Stimulated activated CD4-positive, alpha-beta T cell treated with anti-CD3 and anti-CD28 coated beads, Interleukin-15, amount 100 ng/mL, for 48 hours (primary cell): ENCODE data around the gene UBXN7.
"Not testable (repeated sequence)": the region's sequence is repeated elsewhere in the genome, so short reads cannot be mapped to it uniquely, and the experiment has no call there.

Experiments used
- DNase-seq, 2 donors: peaks; one replicate each; pipeline ENCODE4 v3.0.0-alpha.2; 2020; ENCODE audit warnings: low read depth in 2 of 2

Gene UBXN7

DNA sequence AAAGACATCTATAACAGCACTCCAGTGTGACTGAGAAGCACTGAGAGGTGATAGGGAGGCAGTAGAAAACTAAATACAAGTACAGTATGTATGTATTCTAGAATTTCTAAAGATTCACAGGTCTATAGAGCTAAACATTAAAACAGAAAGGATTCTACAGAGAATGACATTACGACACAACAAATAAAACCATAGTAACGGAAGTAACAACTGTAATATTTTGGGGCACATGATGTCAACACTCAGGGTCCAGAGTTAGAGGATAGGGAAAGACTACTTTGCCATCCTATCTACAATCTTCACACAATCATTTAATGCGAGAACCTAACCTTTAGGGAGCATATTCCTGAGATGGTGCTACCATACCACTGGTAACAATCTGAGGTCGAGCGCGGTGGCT is 13.6 kb downstream of the UBXN7 start:
- no peak for DNase-seq

DNA sequence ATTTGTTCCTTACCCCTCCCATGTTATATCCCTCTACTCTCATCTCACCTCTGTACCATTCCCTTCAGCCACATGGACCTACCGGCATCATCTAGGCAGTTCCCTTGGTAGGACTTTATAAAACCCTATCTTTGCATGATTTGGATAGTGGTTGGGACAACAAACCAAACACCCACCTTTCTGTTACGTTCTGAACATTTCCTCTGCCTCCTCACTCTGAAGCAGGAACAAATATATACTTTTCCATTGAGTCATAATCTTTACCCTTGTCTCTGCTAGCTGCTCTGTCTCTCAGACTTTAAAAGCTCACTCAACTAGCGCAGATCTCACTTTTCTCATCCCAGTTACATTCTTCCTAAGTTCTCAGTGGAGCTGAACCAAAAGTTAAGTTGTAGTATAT is 17.8 kb downstream of the UBXN7 start:
- DNase-seq, result no peak

DNA sequence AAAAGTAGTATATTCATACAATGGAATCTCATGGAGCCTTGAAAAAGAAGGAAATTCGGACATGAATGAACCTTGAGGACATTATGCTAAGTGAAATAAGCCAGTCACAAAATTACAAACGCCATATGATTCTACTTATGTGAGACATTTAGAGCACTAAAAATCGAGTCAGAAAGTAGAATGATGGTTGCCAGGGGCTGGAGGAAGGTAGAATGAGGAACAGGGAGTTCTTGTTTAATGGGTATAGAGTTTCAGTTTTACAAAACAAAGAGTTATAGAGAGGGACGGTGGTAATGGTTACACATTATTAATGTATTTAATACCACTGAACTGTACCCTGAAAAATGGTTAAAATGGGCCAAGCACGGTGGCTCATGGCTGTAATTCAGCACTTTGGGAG is 19.5 kb downstream of the UBXN7 start:
- no peak for DNase-seq

DNA sequence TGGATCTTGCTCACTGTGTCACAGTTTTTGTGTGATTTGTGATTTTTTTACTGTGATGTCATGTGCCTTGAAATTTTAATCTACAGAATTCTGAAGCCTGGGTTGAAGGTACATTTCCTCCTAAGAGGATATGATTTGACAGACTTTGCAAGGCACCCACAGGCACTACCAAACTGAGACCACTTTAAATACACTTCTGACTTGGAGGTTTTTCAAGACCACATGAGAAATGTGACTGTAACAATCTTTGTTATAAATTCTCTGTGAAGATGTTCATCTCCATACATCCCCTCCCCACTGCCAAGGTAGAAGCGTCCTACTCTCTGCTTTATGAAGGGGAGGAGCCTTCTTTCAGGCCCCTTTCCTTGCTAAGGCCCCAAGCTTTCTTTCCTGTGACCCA is 22.8 kb downstream of the UBXN7 start:
- DNase-seq, result no peak

DNA sequence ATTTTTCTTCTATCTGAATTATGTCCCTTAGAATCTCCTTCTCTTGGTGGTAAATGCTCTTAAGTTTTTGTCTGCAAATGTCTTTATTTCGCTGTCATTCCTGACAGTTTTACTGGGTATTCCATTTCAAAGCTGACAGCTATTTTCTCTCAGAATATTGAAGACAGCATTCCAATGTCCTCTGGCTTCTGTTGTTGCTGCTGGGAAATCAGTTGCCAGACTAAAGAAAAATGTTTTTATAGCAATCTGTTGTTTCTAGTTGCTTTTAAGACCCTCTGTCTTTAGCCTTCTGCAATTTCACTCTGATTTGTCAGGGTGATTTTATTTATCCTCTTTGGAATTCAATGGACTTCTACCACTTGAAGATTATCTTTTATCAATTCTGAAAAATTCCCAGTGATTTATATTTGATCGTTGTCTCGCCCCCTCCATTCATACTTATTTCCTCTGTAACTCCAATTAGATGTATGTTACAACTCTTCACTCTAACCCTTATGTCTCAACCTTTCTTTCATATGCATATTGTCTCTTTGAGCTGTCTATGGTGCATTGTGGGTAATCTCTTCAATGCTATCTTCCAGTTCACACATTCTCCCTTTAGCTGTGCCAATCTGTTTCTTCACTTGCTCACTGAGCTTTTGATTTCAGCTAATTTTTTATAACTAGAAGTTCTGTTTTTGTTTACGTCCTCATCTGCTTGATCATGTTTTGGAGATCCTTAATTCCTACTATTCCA is 23.5 kb downstream of the UBXN7 start:
- DNase-seq, result no peak

DNA sequence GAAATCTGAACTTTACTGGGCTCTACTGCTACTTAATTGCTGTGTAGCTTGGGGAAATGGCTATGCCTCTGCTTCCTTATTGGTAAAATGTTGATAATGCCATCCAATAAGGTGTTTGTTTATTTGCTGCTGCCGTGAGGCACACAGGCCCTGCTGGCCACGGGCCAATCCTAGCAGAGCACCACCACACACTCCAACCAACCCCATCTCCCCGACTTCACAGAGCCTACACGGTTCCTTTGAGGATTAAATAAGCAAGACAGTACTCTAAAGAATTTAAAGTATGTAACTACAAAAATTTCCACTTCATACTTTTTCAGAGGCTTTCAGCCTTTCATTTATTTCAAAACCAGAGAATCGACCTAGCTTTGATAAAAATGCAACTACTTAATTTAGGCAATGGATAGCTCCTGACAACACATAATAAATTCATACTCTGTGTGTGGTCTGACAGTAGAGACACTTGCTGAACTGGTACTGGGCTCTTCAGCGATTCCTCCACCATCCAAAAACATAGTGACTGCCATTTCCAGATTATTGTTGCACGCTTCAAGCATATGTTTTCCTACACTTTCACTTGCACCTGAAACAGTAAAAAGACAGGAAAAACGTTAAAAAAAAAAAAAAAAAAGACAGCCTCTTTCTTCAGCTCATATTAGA is 25.3 kb downstream of the UBXN7 start:
- no peak for DNase-seq

DNA sequence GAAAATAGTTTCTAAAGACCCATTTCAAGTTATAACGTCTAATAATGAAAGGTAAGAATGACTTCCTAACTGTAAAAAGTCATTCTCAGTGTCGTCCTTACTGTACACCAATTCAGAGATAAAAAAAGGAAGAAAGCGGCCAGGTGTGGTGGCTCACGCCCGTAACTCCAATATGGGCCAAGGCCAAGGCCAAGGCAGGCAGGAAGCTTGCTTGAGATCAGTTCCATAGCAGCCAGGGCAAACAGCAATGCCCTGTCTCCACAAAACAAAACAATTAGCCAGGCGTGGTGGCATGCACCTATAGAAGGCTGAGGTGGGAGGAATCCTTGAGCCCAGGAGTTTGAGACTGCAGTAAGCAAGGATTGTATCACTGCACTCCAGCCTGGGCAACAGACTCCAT is 31.9 kb downstream of the UBXN7 start:
- DNase-seq, result no peak

DNA sequence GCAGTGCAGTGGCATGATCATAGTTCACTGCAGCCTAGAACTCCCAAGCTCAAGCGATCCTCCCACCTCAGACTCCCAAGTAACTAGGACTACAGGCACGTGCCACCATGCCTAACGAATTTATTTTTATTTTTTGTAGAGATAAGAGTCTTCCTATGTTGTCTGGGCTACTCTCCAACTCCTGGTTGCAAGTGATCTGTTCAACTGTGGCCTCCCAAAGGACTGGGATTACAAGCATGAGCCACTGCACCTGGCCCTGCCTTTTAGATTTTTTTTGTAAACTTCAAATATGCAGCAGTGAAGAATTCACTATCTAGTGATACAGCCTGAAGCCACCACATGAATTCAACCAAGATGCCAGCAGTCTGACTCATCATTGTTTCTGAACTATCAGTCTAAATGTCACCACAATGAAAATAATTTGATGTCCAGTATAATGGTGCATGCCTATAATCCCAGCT is 32.7 kb downstream of the UBXN7 start:
- DNase-seq, result no peak

DNA sequence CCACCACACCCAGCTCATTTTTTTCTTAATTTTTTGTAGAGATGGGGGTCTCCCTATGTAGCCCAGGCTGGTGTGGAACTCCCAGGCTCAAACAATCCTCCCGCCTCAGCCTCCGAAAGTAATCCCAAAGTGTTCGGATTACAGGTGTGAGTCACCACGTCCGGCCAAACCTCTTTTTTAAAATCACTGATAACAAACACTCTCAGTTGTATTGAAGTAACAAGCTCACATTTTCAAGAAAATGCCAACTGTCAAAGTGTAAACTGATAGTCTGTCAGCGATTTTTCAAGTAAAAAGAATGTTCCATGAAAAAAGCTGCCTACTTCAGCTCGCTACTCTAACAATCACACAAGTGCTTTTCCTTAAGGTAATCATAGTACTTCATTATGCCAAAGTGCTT is 33.4 kb downstream of the UBXN7 start:
- no peak for DNase-seq

DNA sequence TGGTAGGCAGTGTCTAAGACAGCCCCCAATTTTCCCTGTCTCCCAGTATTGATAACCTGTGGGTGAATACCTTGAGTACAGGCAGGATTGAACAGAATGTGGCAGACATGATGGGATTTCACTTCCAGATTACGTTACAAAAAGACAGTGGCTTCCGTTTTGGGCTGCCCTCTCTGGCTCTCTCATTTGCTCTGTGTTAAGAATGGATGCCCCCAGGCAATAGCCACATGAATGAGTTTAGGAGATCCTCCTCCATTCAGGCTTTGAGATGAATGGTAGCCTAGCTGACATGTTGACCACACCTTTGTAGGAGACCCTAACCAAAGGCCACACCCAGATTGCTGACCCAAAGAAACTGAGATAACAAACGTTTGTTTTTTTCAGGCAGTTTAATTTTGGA is 34.3 kb downstream of the UBXN7 start:
- DNase-seq, result no peak

DNA sequence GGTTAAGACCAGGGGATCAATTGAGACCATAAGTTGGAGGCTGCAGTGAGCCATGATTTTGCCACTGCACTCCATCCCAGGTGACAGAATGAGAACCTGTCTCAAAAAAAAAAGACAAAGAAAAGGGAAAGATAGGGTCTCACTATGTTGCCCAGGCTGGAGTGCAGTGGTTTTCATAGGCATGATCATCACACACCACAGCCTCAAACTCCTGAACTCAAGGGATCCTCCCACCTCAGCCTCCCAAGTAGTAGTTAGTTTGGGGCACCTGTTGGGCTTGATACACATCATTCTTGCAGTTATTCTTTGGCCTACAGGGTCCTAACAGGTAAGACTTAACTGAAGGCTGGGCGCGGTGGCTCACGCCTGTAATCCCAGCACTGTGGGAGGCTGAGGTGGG is 42.1 kb downstream of the UBXN7 start:
- DNase-seq, result no peak

DNA sequence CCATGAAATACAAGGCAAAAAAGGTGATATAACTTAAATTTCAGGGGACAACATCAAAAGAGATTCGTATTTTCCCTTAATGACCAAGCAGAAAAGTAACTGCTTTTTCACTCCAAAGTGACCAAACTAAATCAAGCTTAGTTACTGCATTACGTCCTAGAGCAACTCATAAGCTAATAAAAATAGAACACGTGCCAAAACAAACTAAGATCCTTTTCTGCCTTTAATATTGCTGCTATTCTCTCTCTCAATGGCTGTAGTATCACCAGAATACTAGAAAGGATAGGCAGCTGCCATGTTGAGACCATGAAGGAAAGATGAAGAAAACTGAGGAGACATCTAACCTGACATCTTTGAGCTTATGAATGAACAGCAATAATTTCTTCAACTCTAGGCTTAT is 43.3 kb downstream of the UBXN7 start:
- no peak for DNase-seq

DNA sequence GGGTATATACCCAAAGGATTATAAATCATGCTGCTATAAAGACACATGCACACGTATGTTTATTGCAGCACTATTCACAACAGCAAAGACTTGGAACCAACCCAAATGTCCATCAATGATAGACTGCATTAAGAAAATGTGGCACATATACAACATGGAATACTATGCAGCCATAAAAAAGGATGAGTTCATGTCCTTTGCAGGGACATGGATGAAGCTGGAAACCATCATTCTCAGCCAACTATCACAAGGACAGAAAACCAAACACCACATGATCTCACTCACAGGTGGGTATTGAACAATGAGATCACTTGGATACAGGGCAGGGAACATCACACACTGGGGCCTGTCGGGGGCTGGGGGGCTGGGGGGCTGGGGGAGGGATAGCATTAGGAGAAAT is 44.3 kb downstream of the UBXN7 start:
- DNase-seq, result not testable (repeated sequence)

DNA sequence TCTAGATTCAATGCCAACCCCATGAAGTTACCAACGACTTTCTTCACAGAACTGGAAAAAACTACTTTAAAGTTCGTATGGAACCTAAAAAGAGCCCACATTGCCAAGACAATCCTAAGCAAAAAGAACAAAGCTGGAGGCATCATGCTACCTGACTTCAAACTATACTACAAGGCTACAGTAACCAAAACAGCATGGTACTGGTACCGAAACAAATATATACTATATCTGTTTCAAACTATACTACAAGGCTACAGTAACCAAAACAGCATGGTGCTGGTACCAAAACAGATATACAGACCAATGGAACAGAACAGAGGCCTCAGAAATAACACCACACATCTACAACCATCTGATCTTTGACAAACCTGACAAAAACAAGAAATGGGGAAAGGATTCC is 45.4 kb downstream of the UBXN7 start:
- DNase-seq, result not testable (repeated sequence)

DNA sequence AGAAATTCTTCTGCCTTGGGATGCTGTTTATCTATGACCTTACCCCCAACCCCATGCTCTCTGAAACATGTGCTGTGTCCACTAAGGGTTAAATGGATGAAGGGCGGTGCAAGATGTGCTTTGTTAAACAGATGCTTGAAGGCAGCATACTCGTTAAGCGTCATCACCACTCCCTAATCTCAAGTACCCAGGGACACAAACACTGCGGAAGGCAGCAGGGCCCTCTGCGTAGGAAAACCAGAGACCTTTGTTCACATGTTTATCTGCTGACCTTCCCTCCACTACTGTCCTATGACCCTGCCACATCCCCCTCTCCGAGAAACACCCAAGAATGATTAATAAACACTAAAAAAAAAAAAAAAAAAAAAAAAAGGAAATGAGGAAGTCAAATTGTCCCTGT is 46.2 kb downstream of the UBXN7 start:
- DNase-seq, result not testable (repeated sequence)

DNA sequence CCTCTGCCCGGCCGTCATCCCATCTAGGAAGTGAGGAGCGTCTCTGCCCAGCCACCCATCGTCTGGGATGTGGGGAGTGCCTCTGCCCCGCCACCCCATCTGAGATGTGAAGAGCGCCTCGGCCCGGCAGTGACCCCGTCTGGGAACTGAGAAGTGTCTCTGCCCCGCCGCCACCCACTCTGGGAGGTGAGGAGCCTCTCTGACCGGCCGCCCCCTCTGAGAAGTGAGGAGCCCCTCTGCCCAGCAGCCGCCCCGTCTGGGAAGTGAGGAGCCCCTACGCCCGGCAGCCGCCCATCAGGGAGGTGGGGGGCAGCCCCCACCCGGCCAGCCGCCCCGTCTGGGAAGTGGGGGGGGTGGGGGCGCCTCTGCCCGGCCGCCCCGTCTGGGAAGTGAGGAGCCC is 46.8 kb downstream of the UBXN7 start:
- DNase-seq, result not testable (repeated sequence)

DNA sequence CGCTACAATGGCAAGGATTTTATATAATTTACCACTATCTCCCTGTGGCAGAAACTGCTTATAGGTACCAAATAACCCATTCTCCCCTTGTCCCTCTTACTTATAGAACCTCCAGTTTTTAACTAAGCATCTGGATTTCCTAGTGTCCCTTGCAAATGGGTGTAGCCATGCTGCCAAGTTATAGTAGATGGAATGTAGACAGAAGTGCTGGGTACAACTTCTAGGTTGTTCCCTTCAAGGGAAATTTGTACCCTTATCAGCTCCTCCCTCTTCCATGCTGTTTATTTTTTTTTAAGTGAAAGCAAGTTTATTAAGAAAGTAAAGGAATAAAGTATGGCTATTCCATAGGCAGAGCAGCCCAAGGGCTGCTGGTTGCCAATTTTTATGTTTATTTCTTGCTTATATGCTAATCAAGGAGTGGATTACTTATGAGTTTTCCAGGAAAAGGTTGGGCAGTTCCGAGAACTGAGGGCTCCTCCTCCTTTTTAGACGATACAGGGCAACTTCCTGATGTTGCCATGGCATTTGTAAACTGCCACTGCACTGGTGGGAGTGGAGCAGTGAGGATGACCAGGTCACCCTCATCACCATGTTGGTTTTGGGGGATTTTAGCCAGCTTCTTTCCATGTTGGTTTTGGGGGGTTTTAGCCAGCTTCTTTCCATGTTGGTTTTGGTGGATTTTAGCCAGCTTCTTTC is 53.9 kb downstream of the UBXN7 start:
- DNase-seq, result no peak

DNA sequence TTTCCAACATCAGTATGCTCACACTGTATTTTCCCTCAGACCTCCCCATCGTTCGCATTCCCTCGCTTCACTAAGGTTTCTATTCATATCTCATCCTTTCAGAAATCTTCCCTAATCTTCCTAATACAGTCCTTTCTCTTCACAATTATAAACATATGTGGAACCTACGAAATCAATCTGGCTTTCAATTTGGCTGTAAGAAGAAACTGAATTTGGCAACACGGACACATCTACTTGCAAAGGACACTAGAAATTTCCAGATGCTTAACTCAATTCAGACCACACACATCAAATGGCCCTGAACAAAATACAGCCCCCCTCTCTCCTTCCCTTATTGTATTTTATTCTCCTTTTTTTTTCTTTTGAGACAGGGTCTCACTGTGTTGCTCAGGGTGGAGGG is 54.9 kb downstream of the UBXN7 start:
- DNase-seq, result no peak

DNA sequence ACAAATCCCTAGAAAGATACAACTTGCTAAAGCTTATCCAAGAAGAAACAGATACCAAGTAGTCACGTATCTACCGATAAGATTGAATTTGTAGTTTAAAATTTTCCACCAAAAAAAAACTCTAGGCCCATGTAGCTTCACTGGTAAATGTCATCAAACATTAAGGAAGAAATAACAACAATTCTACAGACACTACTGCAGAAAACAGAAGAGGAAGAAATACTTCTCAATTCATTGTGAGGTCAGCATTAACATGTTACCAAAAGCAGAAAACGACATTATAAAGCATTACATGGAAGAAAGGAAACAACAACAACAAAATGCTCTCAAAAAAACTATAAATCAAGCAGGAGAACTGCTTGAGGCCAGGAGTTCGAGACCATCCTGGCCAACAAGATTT is 66.5 kb downstream of the UBXN7 start:
- DNase-seq, result no peak

DNA sequence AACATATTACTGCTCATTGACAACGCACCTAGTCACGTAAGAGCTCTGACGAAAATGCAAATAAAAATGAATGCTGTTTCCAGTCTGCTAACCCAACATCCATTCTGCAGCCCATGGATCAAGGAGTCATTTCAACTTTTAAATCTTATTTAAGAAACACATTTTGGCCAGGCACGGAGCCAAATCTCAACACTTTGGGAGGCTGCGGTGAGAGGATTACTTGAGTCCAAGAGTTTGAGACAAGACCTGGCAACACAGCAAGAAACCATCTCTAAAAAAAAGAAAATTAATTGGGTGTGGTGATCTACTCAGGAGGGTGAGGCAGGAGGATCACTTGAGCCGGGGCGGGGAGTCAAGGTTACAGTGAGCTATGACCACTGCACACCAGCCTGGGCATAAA is 71.6 kb downstream of the UBXN7 start:
- DNase-seq, result no peak

DNA sequence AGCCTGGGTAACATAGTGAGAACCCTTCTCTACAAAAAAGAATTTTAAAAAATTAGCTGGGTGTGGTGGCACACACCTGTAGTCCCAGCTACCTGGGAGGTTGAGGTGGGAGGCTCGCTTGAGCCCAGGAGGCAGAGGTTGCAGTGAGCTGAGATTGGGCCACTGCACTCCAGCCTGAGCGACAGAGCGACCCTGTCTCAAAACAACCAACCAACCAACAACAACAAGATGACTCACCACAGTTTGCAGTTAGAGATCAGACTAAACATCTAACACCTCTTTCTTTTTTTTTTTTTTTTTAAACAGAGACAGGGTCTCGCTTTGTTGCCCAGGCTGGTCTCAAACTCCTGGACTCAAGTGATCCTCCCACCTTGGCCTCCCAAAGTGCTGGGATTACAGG is 73.7 kb downstream of the UBXN7 start:
- DNase-seq, result not testable (repeated sequence)

DNA sequence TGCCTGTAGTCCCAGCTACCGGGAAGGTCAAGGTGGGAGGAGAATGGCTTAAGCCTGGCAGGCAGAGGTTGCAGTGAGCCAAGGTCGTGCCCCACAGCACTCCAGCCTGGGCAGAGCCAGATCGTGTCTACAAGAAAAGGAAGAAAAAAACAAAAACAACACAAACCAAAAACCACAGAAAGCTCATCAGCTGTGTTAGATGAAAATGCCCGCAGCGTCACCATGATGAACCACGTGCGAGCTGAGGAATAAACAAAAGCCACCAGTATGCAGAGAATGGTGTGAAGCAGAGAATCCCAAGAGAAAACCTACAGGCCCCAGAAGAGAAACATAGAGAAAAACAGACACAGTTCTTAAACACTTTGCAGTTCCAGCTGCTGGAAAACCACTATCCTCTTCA is 74.3 kb downstream of the UBXN7 start:
- DNase-seq, result no peak

DNA sequence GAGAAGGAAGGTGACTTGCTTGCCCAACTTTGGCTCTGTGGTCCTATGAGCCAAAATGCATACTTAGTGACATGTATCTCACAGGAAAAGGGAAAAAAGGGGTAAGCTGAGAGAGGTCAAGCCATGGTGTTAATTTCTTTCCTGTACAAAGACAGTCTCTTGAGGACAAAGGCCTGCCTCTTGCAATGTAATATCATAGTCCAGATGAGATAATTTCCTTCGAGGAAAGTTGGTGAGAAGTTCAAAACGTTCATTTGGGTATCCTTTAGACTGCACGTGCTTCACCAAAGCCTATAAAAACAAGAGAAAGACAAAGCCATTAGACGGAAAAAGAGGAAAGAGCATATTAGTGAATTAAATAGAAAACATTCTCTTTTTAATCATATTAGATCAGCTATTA is 75.7 kb downstream of the UBXN7 start:
- DNase-seq, result no peak
